Neural cell (in vitro differentiated cells): ENCODE results near the gene ACYP2. TPM values are rescaled to one million over a fixed set of nuclear protein-coding genes. Genes with fewer than 3 reads are reported as not detected.

Experiments used
- H2AFZ ChIP-seq: fragments of 200-600, 300-800 bp; sonication (generic), shearing (Covaris generic); 2 replicates; pipeline ENCODE4 v1.6.0; 2014; ENCODE audit warnings: low read depth, mild to moderate bottlenecking, antibody characterized with exemption, low read length, moderate library complexity
- H3F3A ChIP-seq: fragments of 200-600 bp; shearing (Covaris generic); 2 replicates; pipeline ENCODE4 v1.6.1; 2016; ENCODE audit warnings: mild to moderate bottlenecking, moderate library complexity, mixed read lengths, antibody characterized with exemption, low read length; ENCODE audit not compliant: insufficient read depth, poor library complexity, severe bottlenecking
- H3K27ac ChIP-seq: fragments of 200-600, 300-800 bp; sonication (generic), shearing (Covaris generic); 2 replicates; pipeline ENCODE4 v1.5.1; 2014; ENCODE audit warnings: mild to moderate bottlenecking, low read length, moderate library complexity
- H3K27me3 ChIP-seq: fragments of 300-800, 200-600 bp; sonication (generic), shearing (Covaris generic); 2 replicates; pipeline ENCODE4 v1.6.0; 2014; ENCODE audit warnings: mild to moderate bottlenecking, low read depth, low read length, moderate library complexity; ENCODE audit not compliant: insufficient read depth
- H3K36me3 ChIP-seq: fragments of 300-800, 200-600 bp; sonication (generic), shearing (Covaris generic); 2 replicates; pipeline ENCODE4 v1.5.1; 2014; ENCODE audit warnings: mild to moderate bottlenecking, antibody characterized with exemption, low read length, moderate library complexity; ENCODE audit not compliant: insufficient read depth
- H3K4me2 ChIP-seq: fragments of 300-800, 200-600 bp; sonication (generic), shearing (Covaris generic); 2 replicates; pipeline ENCODE4 v1.6.0; 2014; ENCODE audit warnings: mild to moderate bottlenecking, low read length
- H3K4me3 ChIP-seq: fragments of 300-800, 200-600 bp; sonication (generic), shearing (Covaris generic); 2 replicates; pipeline ENCODE4 v1.5.1; 2014; ENCODE audit warnings: mild to moderate bottlenecking, low read length, moderate library complexity
- H3K79me2 ChIP-seq: fragments of 200-600 bp; shearing (Covaris generic); replicated peaks from 2 replicates; pipeline ENCODE4 v1.6.0; 2014; ENCODE audit warnings: mild to moderate bottlenecking, low read length, moderate library complexity; ENCODE audit not compliant: insufficient read depth
- H3K9ac ChIP-seq: fragments of 300-800, 200-600 bp; sonication (generic), shearing (Covaris generic); 2 replicates; pipeline ENCODE4 v1.6.1; 2016; ENCODE audit warnings: mild to moderate bottlenecking, low read length, mixed read lengths
- H3K9me2 ChIP-seq: fragments of 200-600 bp; shearing (Covaris generic); 2 replicates; pipeline ENCODE4 v1.6.1; 2016; ENCODE audit warnings: mild to moderate bottlenecking, low read length, mixed read lengths; ENCODE audit not compliant: insufficient read depth
- H3K9me3 ChIP-seq: fragments of 200-600, 300-800 bp; sonication (generic), shearing (Covaris generic); 2 replicates; pipeline ENCODE4 v1.6.1; 2016; ENCODE audit warnings: mild to moderate bottlenecking, mixed run types, low read length, moderate library complexity, mixed read lengths
- H4K20me1 ChIP-seq: fragments of 200-600 bp; shearing (Covaris generic); 2 replicates; pipeline ENCODE4 v1.6.1; 2016; ENCODE audit warnings: mild to moderate bottlenecking, mixed run types; ENCODE audit not compliant: insufficient read depth
- EP300 ChIP-seq: fragments of 450-650 bp; conservative IDR thresholded peaks from 2 replicates; pipeline ENCODE4 v1.6.1; 2014; ENCODE audit warnings: antibody characterized with exemption, mild to moderate bottlenecking, moderate library complexity; ENCODE audit not compliant: poor library complexity, severe bottlenecking
- EZH2 ChIP-seq: fragments of 200-600, 300-800 bp; shearing (Covaris generic), sonication (generic); IDR thresholded peaks from 2 replicates; pipeline ENCODE4 v1.6.1; 2014; ENCODE audit warnings: antibody characterized with exemption, low read length, borderline replicate concordance, mild to moderate bottlenecking; ENCODE audit not compliant: insufficient read depth, poor library complexity, severe bottlenecking
- MXI1 ChIP-seq: fragments of 450-650 bp; conservative IDR thresholded peaks from 2 replicates; pipeline ENCODE4 v1.6.1; 2014; ENCODE audit warnings: antibody characterized with exemption, mild to moderate bottlenecking; ENCODE audit not compliant: poor library complexity, severe bottlenecking
- POLR2AphosphoS5 ChIP-seq: IDR thresholded peaks from 2 replicates; pipeline ENCODE4 v1.6.1; 2012
- RAD21 ChIP-seq: fragments of 450-650 bp; conservative IDR thresholded peaks from 2 replicates; pipeline ENCODE4 v1.6.1; 2014; ENCODE audit warnings: antibody characterized with exemption, mild to moderate bottlenecking, moderate library complexity
- SMC3 ChIP-seq: fragments of 450-650 bp; conservative IDR thresholded peaks from 2 replicates; pipeline ENCODE4 v1.6.1; 2014; ENCODE audit warnings: antibody characterized with exemption, mild to moderate bottlenecking, moderate library complexity; ENCODE audit not compliant: poor library complexity
- TAF1 ChIP-seq: IDR thresholded peaks from 2 replicates; pipeline ENCODE4 v1.6.1; 2012; ENCODE audit warnings: low read depth
- polyA plus RNA-seq: library from polyadenylated mRNA; depleted of rRNA; stranded (reverse); fragments of >200 nt; gene quantifications from 2 replicates; pipeline ENCODE4 v1.2.3, GENCODE V29; 2014
- TF ChIP-seq, protein P1 (sequence below): fragments of 450-650 bp; IDR thresholded peaks from 2 replicates; pipeline ENCODE4 v1.5.1; 2014; ENCODE audit warnings: antibody characterized with exemption, mild to moderate bottlenecking, moderate library complexity; ENCODE audit not compliant: poor library complexity, severe bottlenecking
- TF ChIP-seq, protein P2 (sequence below): IDR thresholded peaks from 2 replicates; pipeline ENCODE4 v1.6.1; 2012; ENCODE audit warnings: borderline replicate concordance

ACYP2 gene
- polyA plus RNA-seq, 1 donor from 2014 or later, result 48.2 TPM

DNA sequence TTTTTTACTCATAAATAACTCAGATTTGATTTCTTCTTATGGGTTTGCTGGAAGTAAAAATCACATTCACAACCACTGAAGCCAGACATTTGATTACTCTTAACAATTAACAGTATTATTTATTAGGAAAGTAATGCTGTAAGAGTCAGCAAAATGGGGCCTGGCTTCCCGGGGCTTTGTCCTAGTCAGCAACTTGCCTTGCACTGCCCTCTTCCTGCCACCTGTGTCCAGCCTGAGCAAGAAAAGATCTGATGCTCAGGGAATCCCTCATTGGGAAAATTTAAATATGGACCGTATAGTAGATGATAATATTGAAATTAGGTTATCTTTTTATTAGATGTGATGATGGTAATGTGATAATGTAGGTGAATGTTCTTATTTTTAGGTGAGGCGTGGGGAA is 30.8 kb upstream of the ACYP2 start:
- Histone ChIP-seq H3K4me3 (no peak overlapping the region), H3K9me3 (no peaks in the 10 kb centered on the region), H3K4me2 (no peak overlapping the region), H3K9me2 (no peaks in the 10 kb centered on the region), H3K27ac (no peak overlapping the region), H4K20me1 (no peaks in the 10 kb centered on the region), H3K36me3 (no peaks in the 10 kb centered on the region), H2AFZ (no peak overlapping the region), H3F3A (no peaks in the 10 kb centered on the region), H3K27me3 (no peaks in the 10 kb centered on the region), H3K9ac (no peak overlapping the region), H3K79me2 (no peaks in the 10 kb centered on the region)
- no peak for TF ChIP-seq TAF1

DNA sequence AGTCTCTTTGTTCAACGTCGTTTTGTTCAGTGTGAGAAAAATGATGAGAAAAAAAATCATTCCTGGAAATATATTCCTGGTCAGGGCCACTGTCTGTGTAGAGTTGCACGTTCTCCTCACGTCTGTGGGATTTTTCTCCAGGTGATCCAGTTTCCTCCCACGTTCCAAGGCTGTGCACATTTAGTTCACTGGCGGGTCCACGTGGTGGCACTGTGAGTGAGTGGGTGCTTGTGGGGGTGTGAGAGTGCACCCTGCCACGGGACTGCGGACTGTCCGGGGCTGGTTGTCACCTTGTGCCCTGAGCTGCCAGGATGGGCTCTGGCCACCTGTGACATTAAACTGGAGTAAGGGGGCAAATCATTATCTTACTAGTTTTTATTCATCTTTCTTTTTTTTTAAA is 30.3 kb upstream of the ACYP2 start:
- Histone ChIP-seq H3F3A (no peaks in the 10 kb centered on the region), H4K20me1 (no peaks in the 10 kb centered on the region), H2AFZ (no peak overlapping the region), H3K36me3 (no peaks in the 10 kb centered on the region), H3K9me2 (no peaks in the 10 kb centered on the region), H3K9ac (no peak overlapping the region), H3K4me3 (no peak overlapping the region), H3K79me2 (no peaks in the 10 kb centered on the region), H3K27me3 (no peaks in the 10 kb centered on the region), H3K4me2 (no peak overlapping the region), H3K27ac (no peak overlapping the region), H3K9me3 (no peaks in the 10 kb centered on the region)
- TF ChIP-seq SMC3 (no peak), EP300 (no peak), RAD21 (no peak), POLR2AphosphoS5 (no peak), TAF1 (no peak), MXI1 (no peak), EZH2 (no peak)
- TF ChIP-seq, protein P1, sequence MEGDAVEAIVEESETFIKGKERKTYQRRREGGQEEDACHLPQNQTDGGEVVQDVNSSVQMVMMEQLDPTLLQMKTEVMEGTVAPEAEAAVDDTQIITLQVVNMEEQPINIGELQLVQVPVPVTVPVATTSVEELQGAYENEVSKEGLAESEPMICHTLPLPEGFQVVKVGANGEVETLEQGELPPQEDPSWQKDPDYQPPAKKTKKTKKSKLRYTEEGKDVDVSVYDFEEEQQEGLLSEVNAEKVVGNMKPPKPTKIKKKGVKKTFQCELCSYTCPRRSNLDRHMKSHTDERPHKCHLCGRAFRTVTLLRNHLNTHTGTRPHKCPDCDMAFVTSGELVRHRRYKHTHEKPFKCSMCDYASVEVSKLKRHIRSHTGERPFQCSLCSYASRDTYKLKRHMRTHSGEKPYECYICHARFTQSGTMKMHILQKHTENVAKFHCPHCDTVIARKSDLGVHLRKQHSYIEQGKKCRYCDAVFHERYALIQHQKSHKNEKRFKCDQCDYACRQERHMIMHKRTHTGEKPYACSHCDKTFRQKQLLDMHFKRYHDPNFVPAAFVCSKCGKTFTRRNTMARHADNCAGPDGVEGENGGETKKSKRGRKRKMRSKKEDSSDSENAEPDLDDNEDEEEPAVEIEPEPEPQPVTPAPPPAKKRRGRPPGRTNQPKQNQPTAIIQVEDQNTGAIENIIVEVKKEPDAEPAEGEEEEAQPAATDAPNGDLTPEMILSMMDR, result no peak
- TF ChIP-seq, protein P2, sequence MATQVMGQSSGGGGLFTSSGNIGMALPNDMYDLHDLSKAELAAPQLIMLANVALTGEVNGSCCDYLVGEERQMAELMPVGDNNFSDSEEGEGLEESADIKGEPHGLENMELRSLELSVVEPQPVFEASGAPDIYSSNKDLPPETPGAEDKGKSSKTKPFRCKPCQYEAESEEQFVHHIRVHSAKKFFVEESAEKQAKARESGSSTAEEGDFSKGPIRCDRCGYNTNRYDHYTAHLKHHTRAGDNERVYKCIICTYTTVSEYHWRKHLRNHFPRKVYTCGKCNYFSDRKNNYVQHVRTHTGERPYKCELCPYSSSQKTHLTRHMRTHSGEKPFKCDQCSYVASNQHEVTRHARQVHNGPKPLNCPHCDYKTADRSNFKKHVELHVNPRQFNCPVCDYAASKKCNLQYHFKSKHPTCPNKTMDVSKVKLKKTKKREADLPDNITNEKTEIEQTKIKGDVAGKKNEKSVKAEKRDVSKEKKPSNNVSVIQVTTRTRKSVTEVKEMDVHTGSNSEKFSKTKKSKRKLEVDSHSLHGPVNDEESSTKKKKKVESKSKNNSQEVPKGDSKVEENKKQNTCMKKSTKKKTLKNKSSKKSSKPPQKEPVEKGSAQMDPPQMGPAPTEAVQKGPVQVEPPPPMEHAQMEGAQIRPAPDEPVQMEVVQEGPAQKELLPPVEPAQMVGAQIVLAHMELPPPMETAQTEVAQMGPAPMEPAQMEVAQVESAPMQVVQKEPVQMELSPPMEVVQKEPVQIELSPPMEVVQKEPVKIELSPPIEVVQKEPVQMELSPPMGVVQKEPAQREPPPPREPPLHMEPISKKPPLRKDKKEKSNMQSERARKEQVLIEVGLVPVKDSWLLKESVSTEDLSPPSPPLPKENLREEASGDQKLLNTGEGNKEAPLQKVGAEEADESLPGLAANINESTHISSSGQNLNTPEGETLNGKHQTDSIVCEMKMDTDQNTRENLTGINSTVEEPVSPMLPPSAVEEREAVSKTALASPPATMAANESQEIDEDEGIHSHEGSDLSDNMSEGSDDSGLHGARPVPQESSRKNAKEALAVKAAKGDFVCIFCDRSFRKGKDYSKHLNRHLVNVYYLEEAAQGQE, result no peak

DNA sequence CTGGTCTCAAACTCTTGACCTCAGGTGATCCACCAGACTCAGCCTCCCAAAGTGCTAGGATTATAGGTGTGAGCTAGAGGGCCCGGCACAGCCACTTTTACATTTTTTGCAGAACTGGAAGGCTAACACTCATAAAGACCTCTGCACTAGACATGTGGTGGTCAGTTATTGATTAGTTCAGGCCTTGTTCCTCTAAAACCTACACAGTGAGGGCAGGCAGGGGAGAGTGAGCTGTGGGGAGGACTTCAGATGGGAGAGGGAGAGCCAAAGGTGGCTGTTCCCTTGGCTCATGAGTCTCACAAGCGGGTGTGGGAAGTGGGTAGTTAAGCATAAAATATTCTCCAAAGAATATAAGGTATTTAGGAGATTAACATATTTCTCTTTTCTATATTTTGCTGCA is 29.3 kb upstream of the ACYP2 start:
- H3K4me2 ChIP-seq, result no peak overlapping the region
- no peak overlapping the region for H3K9ac ChIP-seq
- no peaks in the 10 kb centered on the region for H3K27me3 ChIP-seq
- TF ChIP-seq TAF1 (no peak), EZH2 (no peak), POLR2AphosphoS5 (no peak), SMC3 (no peak), RAD21 (no peak), MXI1 (no peak), EP300 (no peak)
- H3K4me3 ChIP-seq, result no peak overlapping the region
- no peaks in the 10 kb centered on the region for H4K20me1 ChIP-seq
- H3F3A ChIP-seq, result no peaks in the 10 kb centered on the region
- no peaks in the 10 kb centered on the region for H3K36me3 ChIP-seq
- H3K79me2 ChIP-seq, result no peaks in the 10 kb centered on the region
- H3K9me3 ChIP-seq, result no peaks in the 10 kb centered on the region
- no peak overlapping the region for H2AFZ ChIP-seq
- H3K27ac ChIP-seq, result no peak overlapping the region
- no peaks in the 10 kb centered on the region for H3K9me2 ChIP-seq
